HG03469 (cell line): ENCODE measurements around the gene GAMT.
"Not testable (repeated sequence)": the region's sequence is repeated elsewhere in the genome, so short reads cannot be mapped to it uniquely, and the experiment has no call there.

Experiments
- ATAC-seq: cut with Tn5 transposase; IDR thresholded peaks from one replicate; pipeline ENCODE4 v1.9.1; 2021; ENCODE audit warnings: mild to moderate bottlenecking, moderate library complexity, moderate number of reproducible peaks; ENCODE audit not compliant: unreplicated experiment

Gene GAMT

DNA sequence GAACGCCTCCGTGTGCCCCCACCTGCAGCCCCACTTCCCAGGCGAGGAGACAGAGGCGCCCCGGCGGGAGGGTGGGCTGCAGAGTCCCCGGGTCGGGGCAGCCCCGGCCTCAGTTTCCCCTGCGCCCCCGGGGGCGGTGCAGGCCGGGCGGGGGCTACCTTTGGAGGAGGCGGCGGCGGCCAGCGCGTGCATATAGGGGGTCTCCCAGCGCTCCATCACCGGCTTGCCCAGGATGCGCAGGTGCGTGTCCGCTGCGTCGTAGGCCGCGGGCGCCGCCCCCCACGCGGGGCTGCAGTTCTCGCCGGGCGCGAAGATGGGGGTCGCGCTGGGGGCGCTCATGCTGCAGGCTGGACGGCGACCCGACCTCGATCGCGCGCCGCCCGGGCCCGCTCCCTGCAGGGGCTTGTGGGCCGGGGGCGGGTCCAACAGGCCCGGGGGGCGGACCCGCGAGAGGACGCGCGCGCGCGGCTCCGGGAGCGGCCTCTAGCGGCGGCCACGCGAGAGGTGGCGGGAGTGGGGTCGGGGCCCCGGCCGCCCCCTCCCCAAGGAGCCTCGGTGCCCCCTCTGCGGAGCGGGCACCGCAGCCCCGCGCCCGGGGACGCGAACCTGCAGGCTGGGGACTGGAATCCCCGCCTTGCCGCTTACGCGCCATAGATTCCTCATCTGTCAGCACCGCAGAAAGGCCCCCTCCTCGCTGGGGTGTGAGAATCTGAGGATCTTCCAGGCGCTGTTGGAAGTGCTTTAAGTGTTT, at the start of gene GAMT:
Gene GAMT, minus strand, starts transcription at position 405 of the 751 bp plus-strand sequence. Its CDS starts 66 bp downstream, at position 339.
- ATAC-seq: no peak

DNA sequence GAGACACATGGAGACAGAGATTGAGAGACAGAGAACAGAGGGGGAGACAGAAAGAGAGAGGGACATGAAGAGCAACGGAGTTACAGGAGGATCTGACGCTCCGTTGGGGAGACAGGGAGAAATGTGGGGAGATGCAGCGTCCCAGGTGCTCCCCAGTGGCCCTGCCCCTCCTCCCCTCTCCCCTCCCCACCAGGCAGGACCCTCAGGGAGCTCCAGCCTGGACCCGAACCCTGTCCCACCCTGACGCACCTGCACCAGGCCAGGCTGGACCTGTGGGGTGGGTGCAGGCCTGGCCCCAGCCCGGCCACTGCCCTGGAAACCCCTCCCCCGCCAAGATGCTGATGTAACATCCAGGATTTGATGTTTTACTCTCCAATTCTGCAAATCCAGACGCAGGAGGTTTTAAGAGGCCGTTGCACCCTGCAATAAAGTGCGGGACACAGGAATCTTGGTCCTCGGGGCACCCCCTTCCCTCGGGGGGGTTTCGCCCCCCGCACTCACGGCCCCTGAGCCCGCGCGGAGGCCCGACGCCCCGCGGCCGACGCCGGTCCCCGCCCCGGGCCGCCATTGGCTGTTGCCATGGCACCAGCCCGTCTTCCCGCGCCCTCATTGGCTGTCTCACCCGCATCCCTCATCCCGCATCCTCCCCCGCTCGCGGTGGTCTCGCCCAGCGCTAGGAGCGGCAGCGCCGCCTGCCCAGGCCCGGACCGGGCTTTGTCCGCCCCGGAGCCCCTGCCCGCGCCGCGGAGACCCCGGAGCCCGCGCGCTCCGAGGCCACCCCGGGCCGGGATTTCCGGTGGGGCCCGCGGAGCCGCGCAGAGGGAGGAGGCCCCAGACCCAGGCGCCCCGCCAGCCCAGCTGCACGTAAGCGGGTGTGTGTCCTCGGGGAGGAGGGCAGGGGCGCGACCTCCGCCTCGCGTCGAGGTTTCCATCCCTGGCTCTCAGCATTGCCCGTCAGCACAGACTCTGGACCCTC, 48.4 kb upstream of the GAMT start, which contains the start of gene APC2:
Gene APC2, plus strand, starts transcription at position 655 of the 976 bp plus-strand sequence. CDS start 2,881 bp downstream, outside the sequence.
- no peak for ATAC-seq

- ATAC-seq: no peak
Observed at GRCh38 chr19:1447944-1448343, 46.6 kb upstream of the GAMT start.

- ATAC-seq: no peak
Observed at GRCh38 chr19:1447504-1447903, 46.2 kb upstream of the GAMT start.

DNA sequence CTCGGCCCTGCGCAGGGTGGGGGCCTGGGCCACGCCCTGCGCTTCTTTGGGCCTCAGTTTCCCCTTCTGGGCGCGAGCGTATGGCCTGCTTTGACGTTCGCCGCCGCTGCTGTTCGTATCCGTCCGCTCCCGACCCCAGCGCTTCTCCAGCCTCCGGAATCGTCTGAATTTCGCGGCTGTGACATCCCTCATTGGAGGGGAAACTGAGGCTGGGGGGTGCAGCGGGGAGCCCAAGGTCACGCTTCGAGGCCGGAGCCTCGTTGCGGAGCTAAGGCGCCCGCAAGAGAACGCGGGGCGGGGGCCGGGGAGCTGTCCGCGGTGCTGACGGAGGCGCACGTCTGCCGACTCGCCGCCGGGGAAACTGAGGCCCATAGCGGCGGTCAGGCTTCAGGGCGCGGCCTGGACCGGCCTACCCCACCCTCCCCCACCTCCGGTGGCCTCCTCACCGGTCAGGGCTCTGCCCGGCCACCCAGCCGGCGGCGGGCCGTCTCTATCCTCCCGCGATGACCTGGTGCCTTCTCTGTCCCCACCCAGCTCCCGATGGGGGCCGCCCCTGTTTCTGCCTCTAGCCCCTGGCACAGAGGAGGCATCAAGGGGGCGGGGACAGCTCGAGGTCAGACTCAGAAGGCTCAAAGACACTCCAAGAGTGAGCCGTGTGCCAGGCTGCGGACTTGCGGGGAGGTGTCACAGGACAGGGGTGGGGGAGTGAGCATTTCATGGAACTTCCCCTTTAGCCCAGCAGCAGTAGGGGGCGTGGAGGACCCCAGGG, 45.6 kb upstream of the GAMT start:
- ATAC-seq: no peak

- no peak for ATAC-seq
Observed at GRCh38 chr19:1445932-1446712, 44.8 kb upstream of the GAMT start.

DNA sequence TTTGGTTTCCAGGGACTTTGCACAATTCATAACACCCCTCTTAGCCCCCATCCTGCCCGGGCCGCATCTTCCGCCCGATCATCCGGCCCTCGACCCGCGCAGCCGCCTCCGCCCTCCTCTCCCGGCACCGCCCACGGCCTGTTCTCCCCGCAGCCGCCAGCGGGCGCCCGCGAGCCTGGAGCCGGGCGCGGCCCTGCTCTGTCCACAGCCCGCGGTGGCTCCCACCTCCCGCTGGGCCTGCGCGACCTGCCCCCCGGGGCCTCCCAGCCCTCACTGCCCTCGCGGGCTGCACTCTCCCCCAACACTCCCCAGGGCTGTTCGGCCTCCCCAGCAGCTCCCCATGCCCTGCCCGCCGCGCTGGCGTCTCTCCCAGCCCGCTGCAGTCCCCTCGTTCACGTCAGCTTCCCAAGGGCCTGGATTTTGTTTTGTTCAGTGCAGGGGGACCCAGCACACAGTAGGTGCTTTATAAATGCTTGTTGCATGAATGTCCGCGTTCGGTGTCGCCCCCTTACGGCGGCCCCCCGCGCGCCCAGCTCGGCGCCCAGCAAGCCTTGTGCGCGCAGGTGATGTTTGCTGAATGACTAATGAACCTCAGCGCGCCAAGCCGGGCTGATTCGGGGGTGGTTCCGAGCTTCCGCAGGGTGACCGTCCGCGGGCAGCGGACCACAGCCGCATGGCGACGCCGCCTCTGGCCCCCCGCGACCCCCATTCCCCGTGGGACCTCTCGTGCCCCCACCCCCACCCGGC, 44.0 kb upstream of the GAMT start:
- no peak for ATAC-seq

DNA sequence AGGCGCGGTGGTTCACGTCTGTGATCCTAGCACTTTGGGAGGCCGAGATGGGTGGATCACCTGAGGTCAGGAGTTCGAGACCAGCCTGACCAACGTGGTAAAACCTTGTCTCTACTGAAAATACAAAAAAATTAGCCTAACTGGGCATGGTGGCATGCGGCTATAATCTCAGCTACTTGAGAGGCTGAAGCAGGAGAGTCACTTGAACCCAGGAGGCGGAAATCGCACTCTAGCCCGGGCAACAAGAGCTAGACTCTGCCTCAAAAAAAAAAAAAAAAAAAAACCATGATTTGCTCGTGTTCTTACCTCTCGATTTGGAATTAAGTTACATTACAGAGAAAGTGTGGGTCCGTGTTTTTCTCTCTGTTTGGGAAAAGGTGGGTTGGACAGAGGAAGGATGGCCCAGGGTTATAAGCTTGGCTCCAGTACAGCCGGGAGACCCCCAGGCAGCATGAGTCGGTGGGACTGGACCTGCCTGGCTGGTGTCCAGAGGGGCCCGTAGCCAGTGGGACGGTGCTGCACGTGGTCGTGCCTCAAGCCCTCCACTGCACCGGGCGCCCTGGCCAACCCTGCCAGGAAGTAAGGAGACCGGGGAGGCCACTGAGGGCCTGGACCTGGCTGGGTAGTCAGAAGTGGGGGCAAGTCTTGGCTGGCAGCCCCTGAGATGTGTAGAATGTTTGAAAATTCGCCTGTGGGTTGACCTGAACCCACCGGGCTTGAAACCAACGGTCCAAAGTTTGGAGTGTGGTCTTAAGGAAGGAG, 40.5 kb upstream of the GAMT start:
- no peak for ATAC-seq

- ATAC-seq: no peak
Observed at GRCh38 chr19:1441022-1441426, 39.7 kb upstream of the GAMT start.

- no peak for ATAC-seq
Observed at GRCh38 chr19:1440418-1440801, 39.1 kb upstream of the GAMT start.

DNA sequence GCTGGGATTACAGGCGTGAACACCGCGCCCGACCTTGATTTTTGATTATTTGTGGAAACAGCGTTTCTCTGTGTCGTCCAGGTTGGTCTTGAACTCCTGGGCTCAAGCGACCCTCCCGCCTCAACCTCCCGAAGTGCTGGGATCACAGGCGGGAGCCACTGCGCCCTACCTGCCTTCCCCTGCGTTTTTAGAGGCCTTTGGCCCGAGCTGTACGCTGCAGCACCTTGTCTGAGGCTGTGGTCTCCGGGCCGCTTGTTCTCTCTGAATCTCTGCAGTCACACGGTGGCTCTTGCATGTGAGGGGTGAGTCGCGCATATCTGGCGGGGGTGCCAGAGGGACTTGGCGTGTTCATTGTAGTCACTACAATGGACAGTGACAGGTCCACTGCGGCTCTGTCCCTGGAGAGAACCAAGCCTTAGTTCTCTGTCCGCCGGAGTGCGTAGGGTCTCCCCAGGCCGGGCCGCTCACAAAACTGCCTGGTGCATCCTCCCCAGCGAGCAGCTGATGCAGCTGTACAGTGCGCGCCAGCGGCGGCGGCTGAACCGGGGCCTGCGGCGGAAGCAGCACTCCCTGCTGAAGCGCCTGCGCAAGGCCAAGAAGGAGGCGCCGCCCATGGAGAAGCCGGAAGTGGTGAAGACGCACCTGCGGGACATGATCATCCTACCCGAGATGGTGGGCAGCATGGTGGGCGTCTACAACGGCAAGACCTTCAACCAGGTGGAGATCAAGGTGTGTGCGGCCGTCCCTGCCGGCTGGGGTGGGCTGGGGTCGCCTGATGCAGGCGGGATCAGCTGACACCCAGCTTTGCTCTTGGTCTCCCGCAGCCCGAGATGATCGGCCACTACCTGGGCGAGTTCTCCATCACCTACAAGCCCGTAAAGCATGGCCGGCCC, 38.4 kb upstream of the GAMT start:
- not testable (repeated sequence) for ATAC-seq

- ATAC-seq: no peak
Observed at GRCh38 chr19:1438933-1439354, 37.6 kb upstream of the GAMT start.

- no peak for ATAC-seq
Observed at GRCh38 chr19:1438035-1438932, 36.9 kb upstream of the GAMT start, which contains the start of gene RPS15. RPS15 (plus strand) TSS chr19:1438396; CDS start chr19:1438426, 30 bp downstream.

- ATAC-seq: no peak
Observed at GRCh38 chr19:1437609-1438008, 36.3 kb upstream of the GAMT start.

- no peak for ATAC-seq
Observed at GRCh38 chr19:1435378-1435989, 34.1 kb upstream of the GAMT start.

GRCh38 chr19:1434577-1435060, 33.3 kb upstream of the GAMT start:
- no peak for ATAC-seq
